Subcutaneous abdominal adipose tissue (tissue), 5 donors: ENCODE measurements around the gene TPO.

Experiments
- H3K27ac ChIP-seq: one replicate; pipeline ENCODE4 v1.7.0; 2013; ENCODE audit warnings: low read depth, mild to moderate bottlenecking, inconsistent platforms, low read length, moderate library complexity
- H3K27me3 ChIP-seq, 5 donors: one replicate each; pipeline ENCODE4 v1.7.0; 2013; ENCODE audit warnings: low read length in 5 of 5, inconsistent platforms in 1 of 5; ENCODE audit not compliant: control insufficient read depth in 5 of 5, insufficient read depth in 4 of 5
- H3K36me3 ChIP-seq, 5 donors: one replicate each; pipeline ENCODE4 v1.7.0; 2013; ENCODE audit warnings: low read length in 5 of 5; ENCODE audit not compliant: control insufficient read depth in 5 of 5, insufficient read depth in 5 of 5
- H3K4me1 ChIP-seq, 5 donors: one replicate each; pipeline ENCODE4 v1.7.0; 2013; ENCODE audit warnings: low read length in 5 of 5, mild to moderate bottlenecking in 3 of 5, moderate library complexity in 1 of 5; ENCODE audit not compliant: control insufficient read depth in 5 of 5, insufficient read depth in 5 of 5
- H3K4me3 ChIP-seq, 5 donors: one replicate each; pipeline ENCODE4 v1.7.0; 2013; ENCODE audit warnings: low read length in 5 of 5, low read depth in 1 of 5
- H3K9ac ChIP-seq, 5 donors: one replicate each; pipeline ENCODE4 v1.7.0; 2013; ENCODE audit warnings: low read length in 5 of 5, mild to moderate bottlenecking in 4 of 5, moderate library complexity in 3 of 5
- H3K9me3 ChIP-seq, 5 donors: one replicate each; pipeline ENCODE4 v1.7.0; 2013; ENCODE audit warnings: low read length in 5 of 5; ENCODE audit not compliant: control insufficient read depth in 5 of 5
- donor health status: healthy.
- donor health status: healthy.
- donor health status: healthy.
- donor health status: healthy.
- donor health status: healthy.

TPO gene

DNA sequence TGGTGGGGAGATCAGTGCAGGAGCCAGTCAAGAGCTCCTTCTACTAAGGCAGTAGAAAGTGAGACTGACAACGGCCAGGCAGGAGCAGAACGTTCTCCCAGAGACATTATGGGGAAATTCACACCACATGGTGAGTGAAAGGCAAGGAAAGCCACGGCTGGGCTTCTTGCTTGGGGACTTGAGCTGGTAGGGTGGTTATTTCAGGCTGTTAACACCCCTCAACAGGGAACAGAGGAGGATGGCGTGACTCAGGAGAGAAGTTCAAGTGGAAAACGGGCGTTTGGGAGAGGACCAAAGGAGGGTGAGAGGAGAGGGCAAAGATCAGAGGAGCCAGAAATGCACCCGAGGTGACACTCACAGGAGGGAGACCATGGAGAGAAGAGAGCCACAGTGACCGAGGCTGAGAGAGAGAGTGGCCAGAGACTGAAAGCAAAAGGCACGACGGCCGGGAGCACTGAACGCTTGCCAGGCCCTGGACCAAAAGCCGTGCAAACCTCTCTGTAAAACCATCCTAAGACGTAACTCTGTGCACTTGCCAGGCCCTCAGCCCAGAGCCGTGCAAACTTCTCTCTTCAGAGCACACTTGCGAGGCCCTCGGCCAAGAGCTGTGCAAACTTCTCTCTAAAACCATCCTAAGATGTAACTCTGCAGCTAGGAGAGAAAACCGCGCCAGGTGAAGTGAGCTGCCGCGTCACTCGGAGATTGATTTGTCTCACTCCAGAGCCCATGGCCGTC is 7.7 kb downstream of the TPO start:
- no peak overlapping the region for H3K9ac ChIP-seq
- H3K4me1 ChIP-seq: no peaks in the 10 kb centered on the region
- H3K9me3 ChIP-seq: no peaks in the 10 kb centered on the region
- H3K27me3 ChIP-seq: no peaks in the 10 kb centered on the region
- H3K4me3 ChIP-seq: no peak overlapping the region
- H3K27ac ChIP-seq: no peak overlapping the region
- H3K36me3 ChIP-seq: peaks cover 0 to 6% (median 0%) of the 10 kb centered on the region in 5 donors

DNA sequence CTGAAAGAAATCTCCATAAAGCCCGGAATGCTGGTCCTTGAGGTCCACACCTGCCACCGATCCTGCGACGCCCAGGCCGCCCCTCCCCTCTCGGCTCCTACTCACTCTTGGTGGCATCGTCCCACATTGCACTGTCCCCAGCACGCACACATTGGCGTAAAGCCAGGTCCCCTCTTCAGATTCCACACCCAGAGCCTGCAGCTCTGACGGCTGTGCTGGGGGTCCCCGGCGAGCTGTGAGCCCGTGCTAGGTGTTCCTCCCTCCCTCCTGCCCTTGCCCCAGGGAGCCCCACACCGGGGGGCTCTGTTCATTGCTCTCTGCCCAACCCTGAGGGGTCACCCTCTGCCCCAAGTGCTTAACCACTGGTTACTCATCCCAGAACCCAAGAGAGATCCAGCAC is 8.5 kb downstream of the TPO start:
- H3K9me3 ChIP-seq: no peaks in the 10 kb centered on the region
- no peak overlapping the region for H3K4me3 ChIP-seq
- H3K36me3 ChIP-seq: peaks cover 0 to 4% (median 0%) of the 10 kb centered on the region in 5 donors
- no peak overlapping the region for H3K9ac ChIP-seq
- H3K4me1 ChIP-seq: no peaks in the 10 kb centered on the region
- H3K27ac ChIP-seq: no peak overlapping the region
- no peaks in the 10 kb centered on the region for H3K27me3 ChIP-seq

DNA sequence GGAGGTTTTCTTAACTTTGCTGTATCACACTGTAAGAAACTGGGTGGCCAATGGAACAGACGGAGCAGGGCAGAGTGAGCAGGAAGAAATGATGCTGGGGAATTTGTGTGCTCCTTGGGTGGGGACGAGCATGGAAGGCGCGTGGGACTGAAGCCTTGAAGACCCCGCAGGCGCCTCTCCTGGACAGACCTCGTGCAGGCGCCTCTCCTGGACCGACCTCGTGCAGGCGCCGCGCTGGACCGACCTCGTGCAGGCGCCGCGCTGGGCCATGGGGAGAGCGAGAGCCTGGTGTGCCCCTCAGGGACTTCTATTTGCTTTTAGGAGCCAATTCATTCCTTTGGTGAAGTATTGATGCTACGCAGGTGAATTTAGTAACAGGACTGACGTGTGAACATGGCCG is 8.9 kb downstream of the TPO start:
- Histone ChIP-seq H3K36me3 (peaks cover 0 to 2% (median 0%) of the 10 kb centered on the region in 5 donors), H3K27me3 (no peaks in the 10 kb centered on the region), H3K9me3 (no peaks in the 10 kb centered on the region), H3K4me1 (no peaks in the 10 kb centered on the region), H3K27ac (no peak overlapping the region), H3K4me3 (no peak overlapping the region), H3K9ac (no peak overlapping the region)

DNA sequence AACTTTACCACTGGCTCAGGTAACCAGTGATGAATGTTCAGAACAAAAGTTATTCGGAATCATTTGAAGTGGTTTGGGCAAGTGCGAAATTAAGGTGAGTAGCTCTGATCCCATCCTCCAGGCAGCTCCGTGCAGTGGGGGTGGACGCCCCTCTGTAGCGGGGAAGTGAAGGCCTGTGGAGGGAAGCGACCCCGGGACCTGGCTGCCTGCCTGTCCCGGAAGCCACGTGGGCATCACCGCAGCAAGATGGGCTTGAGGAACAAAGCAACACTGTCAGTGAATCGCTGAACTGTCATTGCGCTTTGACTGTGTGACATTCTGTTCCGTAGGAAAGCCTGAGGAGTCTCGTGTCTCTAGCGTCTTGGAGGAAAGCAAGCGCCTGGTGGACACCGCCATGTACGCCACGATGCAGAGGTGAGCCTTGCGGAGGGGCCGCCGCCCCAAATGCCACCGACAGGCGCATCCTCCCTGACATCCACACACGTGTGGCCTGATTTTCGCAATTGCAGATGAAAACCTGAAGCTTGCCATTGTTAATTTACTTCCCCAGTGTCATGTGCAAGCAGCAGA is 9.5 kb downstream of the TPO start:
- no peak overlapping the region for H3K9ac ChIP-seq
- peaks cover 0 to 2% (median 0%) of the 10 kb centered on the region in 5 donors for H3K36me3 ChIP-seq
- no peak overlapping the region for H3K27ac ChIP-seq
- H3K27me3 ChIP-seq: peaks cover 0 to 2% (median 0%) of the 10 kb centered on the region in 5 donors
- H3K9me3 ChIP-seq: no peaks in the 10 kb centered on the region
- no peak overlapping the region for H3K4me3 ChIP-seq
- H3K4me1 ChIP-seq: no peaks in the 10 kb centered on the region

DNA sequence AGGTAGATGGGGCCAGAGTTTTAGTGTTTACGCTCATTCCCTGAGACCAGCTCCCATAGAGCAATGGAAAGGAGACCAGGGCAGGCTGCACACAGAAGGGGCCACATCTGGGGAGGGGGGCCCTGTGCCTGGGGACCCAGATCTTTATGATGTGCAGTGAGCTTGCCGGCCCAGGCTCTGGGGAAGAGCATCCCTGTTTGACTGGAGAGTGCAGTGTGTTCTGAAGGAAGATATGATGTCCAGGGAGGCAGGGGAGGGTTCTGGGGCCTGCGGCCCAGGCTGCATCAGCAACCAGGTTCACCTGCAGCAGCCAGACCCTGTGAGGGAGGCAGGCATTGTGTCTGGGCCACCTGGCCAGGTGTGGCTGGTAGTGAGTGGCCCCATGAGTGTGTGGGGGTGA is 13.8 kb downstream of the TPO start:
- H3K36me3 ChIP-seq: no peaks in the 10 kb centered on the region
- no peaks in the 10 kb centered on the region for H3K9me3 ChIP-seq
- no peaks in the 10 kb centered on the region for H3K4me1 ChIP-seq
- H3K4me3 ChIP-seq: no peak overlapping the region
- H3K27me3 ChIP-seq: peaks cover 0 to 5% (median 0%) of the 10 kb centered on the region in 5 donors
- H3K27ac ChIP-seq: no peak overlapping the region
- H3K9ac ChIP-seq: no peak overlapping the region

DNA sequence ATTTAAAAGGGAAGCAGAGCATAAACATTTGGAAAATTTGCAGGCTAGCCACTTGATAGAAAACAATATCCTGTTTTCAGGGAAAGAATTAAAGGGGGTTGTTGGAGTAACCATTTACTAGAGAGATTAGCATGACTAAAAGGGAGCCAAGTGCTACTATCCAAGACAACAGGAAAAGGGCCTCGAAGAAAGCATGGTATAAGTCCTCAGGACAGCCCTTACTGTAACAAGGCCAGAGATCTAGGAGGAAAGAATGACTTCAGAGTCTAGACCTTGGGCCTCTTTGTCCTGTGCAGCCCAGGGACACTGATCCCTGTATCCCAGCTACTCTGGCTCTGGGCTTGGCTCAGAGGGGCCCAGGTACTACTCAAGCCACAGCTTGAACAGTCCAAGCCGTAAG is 16.6 kb downstream of the TPO start:
- Histone ChIP-seq H3K4me3 (no peak overlapping the region), H3K27ac (no peak overlapping the region), H3K27me3 (peaks cover 0 to 5% (median 0%) of the 10 kb centered on the region in 5 donors), H3K9ac (no peak overlapping the region), H3K9me3 (no peaks in the 10 kb centered on the region), H3K36me3 (peaks cover 0 to 2% (median 0%) of the 10 kb centered on the region in 5 donors), H3K4me1 (no peaks in the 10 kb centered on the region)

DNA sequence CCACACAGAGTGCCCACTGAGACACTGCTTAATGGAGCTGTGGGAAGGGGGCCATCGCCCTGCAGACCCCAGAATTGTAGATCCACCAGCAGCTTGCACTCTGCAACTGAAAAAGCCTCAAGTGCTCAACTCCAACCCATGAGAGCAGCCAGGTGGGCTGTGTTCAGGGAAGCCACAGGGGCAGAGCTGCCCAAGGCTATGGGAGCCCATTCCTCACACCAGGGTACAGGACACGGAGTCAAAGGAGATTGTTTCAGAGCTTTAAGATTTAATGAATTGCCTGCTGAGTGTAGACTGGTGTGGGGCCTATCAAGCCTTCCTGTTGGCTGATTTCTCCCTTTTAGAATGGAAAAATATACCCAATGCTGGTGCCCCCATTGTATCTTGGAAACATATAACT is 17.2 kb downstream of the TPO start:
- H3K9ac ChIP-seq: no peak overlapping the region
- no peaks in the 10 kb centered on the region for H3K4me1 ChIP-seq
- peaks cover 0 to 5% (median 0%) of the 10 kb centered on the region in 5 donors for H3K27me3 ChIP-seq
- no peaks in the 10 kb centered on the region for H3K9me3 ChIP-seq
- H3K4me3 ChIP-seq: no peak overlapping the region
- H3K36me3 ChIP-seq: peaks cover 0 to 2% (median 0%) of the 10 kb centered on the region in 5 donors
- H3K27ac ChIP-seq: no peak overlapping the region

DNA sequence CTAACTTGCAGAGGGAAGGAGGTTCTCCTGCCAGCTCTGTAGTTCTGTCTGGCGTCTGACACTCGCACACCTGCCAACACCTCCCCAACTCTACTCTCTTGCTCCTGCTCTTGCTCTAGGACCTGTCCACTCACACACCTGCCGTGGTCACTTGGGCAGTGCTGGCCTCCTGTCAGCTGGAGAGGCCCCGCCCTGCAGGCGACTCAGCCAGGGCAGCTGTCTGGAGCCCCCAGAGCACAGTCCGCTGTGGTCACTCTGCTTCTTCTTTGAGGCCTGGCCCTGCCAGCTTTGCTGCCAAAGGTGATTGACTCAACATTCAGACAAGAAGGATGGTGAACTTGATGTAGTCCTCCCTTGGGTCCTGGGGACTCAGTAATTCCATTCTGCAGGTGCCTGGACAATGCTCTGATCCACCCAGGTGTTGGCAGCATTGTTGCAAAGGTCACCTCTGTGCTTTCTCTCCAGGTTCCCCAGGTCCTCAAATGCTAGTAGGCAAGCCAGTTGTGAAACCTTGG is 18.7 kb downstream of the TPO start:
- Histone ChIP-seq H3K9ac (no peak overlapping the region), H3K27me3 (peaks cover 0 to 5% (median 0%) of the 10 kb centered on the region in 5 donors)

DNA sequence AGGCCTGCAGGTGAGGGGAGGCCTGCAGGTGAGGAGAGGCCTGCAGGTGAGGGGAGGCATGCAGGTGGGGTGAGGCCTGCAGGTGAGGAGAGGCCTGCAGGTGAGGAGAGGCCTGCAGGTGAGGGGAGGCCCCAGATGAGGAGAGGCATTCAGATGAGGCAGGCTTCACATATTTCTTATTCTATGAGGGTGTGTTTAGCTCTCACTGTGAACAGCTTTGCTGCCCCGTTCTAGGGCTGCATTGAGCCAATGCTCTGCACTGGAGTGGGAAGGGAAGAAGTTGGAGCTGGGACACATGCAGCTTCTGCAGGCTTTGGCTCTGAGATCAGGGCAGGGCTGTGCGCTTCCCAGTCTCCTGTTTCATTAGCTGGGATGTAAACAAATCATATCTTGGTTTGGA is 19.5 kb downstream of the TPO start:
- no peak overlapping the region for H3K9ac ChIP-seq
- no peaks in the 10 kb centered on the region for H3K9me3 ChIP-seq
- no peaks in the 10 kb centered on the region for H3K4me1 ChIP-seq
- no peak overlapping the region for H3K27ac ChIP-seq
- H3K36me3 ChIP-seq: peaks cover 0 to 7% (median 0%) of the 10 kb centered on the region in 5 donors
- H3K27me3 ChIP-seq: peaks cover 0 to 3% (median 0%) of the 10 kb centered on the region in 5 donors
- H3K4me3 ChIP-seq: no peak overlapping the region

More for the DNA sequence above, 18.7 kb downstream of the TPO start:
- peaks cover 0 to 6% (median 0%) of the 10 kb centered on the region in 5 donors for H3K36me3 ChIP-seq
- no peak overlapping the region for H3K4me3 ChIP-seq
- H3K9me3 ChIP-seq: no peaks in the 10 kb centered on the region
- H3K27ac ChIP-seq: no peak overlapping the region
- H3K4me1 ChIP-seq: no peaks in the 10 kb centered on the region

DNA sequence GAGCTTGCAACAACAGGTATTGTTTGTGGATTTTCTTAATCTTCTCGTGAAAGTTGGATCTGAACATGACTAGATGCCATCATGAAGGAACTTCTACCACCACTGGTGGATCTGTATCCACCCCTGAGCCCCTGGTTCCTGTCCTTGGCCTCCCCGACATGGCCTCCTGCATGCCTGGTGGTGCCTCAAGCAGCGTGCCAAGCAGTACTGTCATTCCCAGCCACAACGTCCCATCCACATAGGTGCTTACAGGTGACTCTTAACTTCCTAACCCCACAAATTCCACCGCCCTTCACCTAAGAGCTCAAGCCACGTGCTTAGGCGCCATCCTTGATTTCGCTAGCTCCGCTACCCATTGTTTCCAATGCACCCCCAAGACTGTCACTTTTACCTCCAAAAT is 23.1 kb downstream of the TPO start:
- H3K4me1 ChIP-seq: no peaks in the 10 kb centered on the region
- peaks cover 0 to 7% (median 0%) of the 10 kb centered on the region in 5 donors for H3K36me3 ChIP-seq
- no peak overlapping the region for H3K4me3 ChIP-seq
- peaks cover 0 to 2% (median 0%) of the 10 kb centered on the region in 5 donors for H3K27me3 ChIP-seq
- no peak overlapping the region for H3K27ac ChIP-seq
- no peak overlapping the region for H3K9ac ChIP-seq
- H3K9me3 ChIP-seq: no peaks in the 10 kb centered on the region
